H9 (cell line): ENCODE data around the gene USP3. TPM values are rescaled to one million over a fixed set of nuclear protein-coding genes. Genes with fewer than 3 reads are reported as not detected.

ENCODE experiments used
- DNase-seq: peaks from one replicate; pipeline ENCODE4 v3.0.0-alpha.2; 2017
- H2AFZ ChIP-seq: one replicate; pipeline ENCODE4 v1.6.1; 2013; ENCODE audit warnings: mild to moderate bottlenecking, low read length, control low read depth, moderate library complexity
- H2AK5ac ChIP-seq: 2 replicates; pipeline ENCODE4 v1.6.1; 2013; ENCODE audit warnings: low read length, control low read depth, mixed read lengths; ENCODE audit not compliant: insufficient read length
- H2BK120ac ChIP-seq: one replicate; pipeline ENCODE4 v1.6.1; 2013; ENCODE audit warnings: low read depth, mild to moderate bottlenecking, low read length, control low read depth, inconsistent platforms; ENCODE audit not compliant: poor library complexity, severe bottlenecking
- H2BK12ac ChIP-seq: 2 replicates; pipeline ENCODE4 v1.6.1; 2013; ENCODE audit warnings: low read length, control low read depth, mixed read lengths, low read depth; ENCODE audit not compliant: insufficient read length
- H2BK15ac ChIP-seq: 2 replicates; pipeline ENCODE4 v1.6.1; 2013; ENCODE audit warnings: low read depth, low read length, control low read depth
- H2BK20ac ChIP-seq: one replicate; pipeline ENCODE4 v1.6.1; 2013; ENCODE audit warnings: low read depth, mild to moderate bottlenecking, low read length, control low read depth, inconsistent platforms; ENCODE audit not compliant: poor library complexity, severe bottlenecking
- H2BK5ac ChIP-seq: 2 replicates; pipeline ENCODE4 v1.6.1; 2013; ENCODE audit warnings: low read length, control low read depth, mixed read lengths; ENCODE audit not compliant: insufficient read length
- H3K14ac ChIP-seq: 2 replicates; pipeline ENCODE4 v1.6.1; 2013; ENCODE audit warnings: low read length, control low read depth; ENCODE audit not compliant: insufficient read depth
- H3K18ac ChIP-seq: 2 replicates; pipeline ENCODE4 v1.6.1; 2013; ENCODE audit warnings: low read depth, mild to moderate bottlenecking, mixed read lengths, low read length, control low read depth; ENCODE audit not compliant: insufficient read length
- H3K23ac ChIP-seq: 2 replicates; pipeline ENCODE4 v1.6.1; 2013; ENCODE audit warnings: low read length, control low read depth, mixed read lengths, low read depth; ENCODE audit not compliant: insufficient read length
- H3K23me2 ChIP-seq: 2 replicates; pipeline ENCODE4 v1.6.1; 2013; ENCODE audit warnings: low read depth, mild to moderate bottlenecking, mixed read lengths, low read length, control low read depth; ENCODE audit not compliant: insufficient read length, poor library complexity, severe bottlenecking
- H3K27ac ChIP-seq: 2 replicates; pipeline ENCODE4 v1.5.1; 2013; ENCODE audit warnings: low read length, control low read depth, mixed read lengths, low read depth; ENCODE audit not compliant: insufficient read length
- H3K27me3 ChIP-seq: 2 replicates; pipeline ENCODE4 v1.6.1; 2013; ENCODE audit warnings: low read length, control low read depth, inconsistent platforms; ENCODE audit not compliant: insufficient read depth
- H3K4ac ChIP-seq: 2 replicates; pipeline ENCODE4 v1.6.1; 2013; ENCODE audit warnings: low read depth, mild to moderate bottlenecking, control low read depth, inconsistent platforms, low read length, moderate library complexity
- H3K4me1 ChIP-seq: 2 replicates; pipeline ENCODE4 v1.6.1; 2013; ENCODE audit warnings: low read length, control low read depth, inconsistent platforms; ENCODE audit not compliant: insufficient read depth
- H3K4me2 ChIP-seq: 2 replicates; pipeline ENCODE4 v1.6.1; 2013; ENCODE audit warnings: low read length, control low read depth, mixed read lengths; ENCODE audit not compliant: insufficient read length, insufficient read depth
- H3K56ac ChIP-seq: 2 replicates; pipeline ENCODE4 v1.6.1; 2013; ENCODE audit warnings: low read depth, mild to moderate bottlenecking, mixed read lengths, low read length, control low read depth; ENCODE audit not compliant: insufficient read length
- H3K79me1 ChIP-seq: 2 replicates; pipeline ENCODE4 v1.6.1; 2013; ENCODE audit warnings: low read depth, mild to moderate bottlenecking, moderate library complexity, low read length, control low read depth, inconsistent platforms; ENCODE audit not compliant: insufficient read depth, poor library complexity, severe bottlenecking
- H3K79me2 ChIP-seq: 2 replicates; pipeline ENCODE4 v1.6.1; 2013; ENCODE audit warnings: low read length, control low read depth, inconsistent platforms; ENCODE audit not compliant: insufficient read depth
- H3K9ac ChIP-seq: 2 replicates; pipeline ENCODE4 v1.6.1; 2013; ENCODE audit warnings: low read length, control low read depth, mixed read lengths; ENCODE audit not compliant: insufficient read length; ENCODE audit errors: extremely low read depth
- H3K9me3 ChIP-seq: one replicate; pipeline ENCODE4 v1.6.1; 2013; ENCODE audit warnings: low read depth, low read length, inconsistent platforms; ENCODE audit not compliant: control insufficient read depth
- H3T11ph ChIP-seq: one replicate; pipeline ENCODE4 v1.6.1; 2013; ENCODE audit warnings: mild to moderate bottlenecking, low read length, control low read depth, inconsistent platforms
- H4K20me1 ChIP-seq: one replicate; pipeline ENCODE4 v1.6.1; 2013; ENCODE audit not compliant: control insufficient read depth, insufficient read length, insufficient read depth
- H4K5ac ChIP-seq: 2 replicates; pipeline ENCODE4 v1.6.1; 2013; ENCODE audit warnings: low read depth, mild to moderate bottlenecking, mixed read lengths, low read length, control low read depth; ENCODE audit not compliant: insufficient read length
- H4K8ac ChIP-seq: replicated peaks from 2 replicates; pipeline ENCODE4 v1.6.1; 2013; ENCODE audit warnings: low read length, control low read depth, mixed read lengths, low read depth; ENCODE audit not compliant: insufficient read length
- H4K91ac ChIP-seq: 2 replicates; pipeline ENCODE4 v1.6.1; 2013; ENCODE audit warnings: low read depth, mild to moderate bottlenecking, moderate library complexity, mixed read lengths, low read length, control low read depth; ENCODE audit not compliant: insufficient read length
- H3K27ac Mint-ChIP-seq, 3 experiments: 2 replicates in 2 of 3; 3 replicates in 1 of 3; pipeline ENCODE4 v1.8.0; 2020 to 2021; ENCODE audit warnings: mixed read lengths in 3 of 3, mild to moderate bottlenecking in 1 of 3, moderate library complexity in 1 of 3
- H3K27me3 Mint-ChIP-seq: 2 replicates; pipeline ENCODE4 v1.8.0; 2021; ENCODE audit warnings: low read depth, mild to moderate bottlenecking, moderate library complexity, mixed read lengths
- H3K36me3 Mint-ChIP-seq, 3 experiments: 2 replicates in 2 of 3; 3 replicates in 1 of 3; pipeline ENCODE4 v1.8.0; 2020 to 2021; ENCODE audit warnings: low read depth in 3 of 3, mixed read lengths in 3 of 3; ENCODE audit not compliant: insufficient read depth in 1 of 3
- H3K4me1 Mint-ChIP-seq, 2 experiments: 2 replicates each; pipeline ENCODE4 v1.8.0; 2020; ENCODE audit warnings: mixed read lengths in 2 of 2
- H3K4me3 Mint-ChIP-seq, 2 experiments: 2 replicates in 1 of 2; 3 replicates in 1 of 2; pipeline ENCODE4 v1.8.0; 2020 to 2021; ENCODE audit warnings: mild to moderate bottlenecking in 2 of 2, mixed read lengths in 2 of 2, moderate library complexity in 1 of 2
- H3K9me3 Mint-ChIP-seq, 2 experiments: 2 replicates in 1 of 2; 3 replicates in 1 of 2; pipeline ENCODE4 v1.8.0; 2020; ENCODE audit warnings: mild to moderate bottlenecking in 2 of 2, mixed read lengths in 2 of 2, moderate library complexity in 1 of 2
- WGBS: extraction: QIAGEN DNeasy Blood & Tissue Kit; methylation state at CpG from one replicate; pipeline ENCODE4 v1.1.7; 2013; ENCODE audit warnings: missing lambda C conversion rate, low lambda C conversion rate, mixed read lengths; ENCODE audit not compliant: insufficient read length; ENCODE audit errors: extremely low coverage; 5-methylcytosine and 5-hydroxymethylcytosine counted together
- total RNA-seq: library from RNA; stranded (reverse); gene quantifications from 2 replicates; pipeline ENCODE4 v1.2.1, GENCODE V29; 2021
- TF ChIP-seq, protein P1 (sequence below): fragments of 200-600 bp; sonication (generic); conservative IDR thresholded peaks from 3 replicates; pipeline ENCODE4 v1.8.0; 2021; ENCODE audit warnings: antibody characterized with exemption, mild to moderate bottlenecking

The USP3 gene
- total RNA-seq, 1 experiment from 2014 or later: 14.2 TPM

DNA sequence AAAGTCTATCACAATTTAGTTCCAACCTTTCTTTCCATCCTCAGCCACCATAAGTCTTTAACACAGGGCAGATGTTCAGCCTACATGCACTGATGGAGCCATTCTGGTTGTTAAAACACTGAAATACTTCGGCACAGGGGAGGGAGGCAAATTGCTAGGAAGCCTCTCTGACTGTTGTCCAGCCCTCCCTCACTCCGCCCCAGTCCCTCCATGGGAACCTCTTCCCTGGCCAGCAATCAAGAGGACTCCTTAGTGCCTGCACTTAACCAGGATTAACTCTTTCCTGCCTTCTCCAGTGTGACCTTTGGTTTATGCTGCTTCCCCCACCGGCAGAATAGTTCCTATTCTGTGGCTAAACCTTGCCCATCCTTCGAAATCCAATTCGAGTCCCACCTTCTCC lies 47.0 kb upstream of the USP3 start:
- no peak overlapping the region for H3K27ac Mint-ChIP-seq
- no peak overlapping the region for H2AFZ ChIP-seq
- peaks cover 19 to 22% of the 10 kb centered on the region in 2 experiments for H3K9me3 Mint-ChIP-seq
- no peaks in the 10 kb centered on the region for H3K79me1 ChIP-seq
- H2AK5ac ChIP-seq: no peak overlapping the region
- H2BK12ac ChIP-seq: no peak overlapping the region
- H3K27ac ChIP-seq: no peak overlapping the region
- peaks cover 18 to 19% of the 10 kb centered on the region in 2 experiments for H3K4me1 Mint-ChIP-seq
- no peak overlapping the region for H3K23ac ChIP-seq
- H3K4me2 ChIP-seq: no peak overlapping the region
- peaks cover 15% of the 10 kb centered on the region for H3K27me3 Mint-ChIP-seq
- no peak overlapping the region for H4K8ac ChIP-seq
- H3K14ac ChIP-seq: no peak overlapping the region
- no peak for DNase-seq
- no peak overlapping the region for H4K5ac ChIP-seq
- TF ChIP-seq, protein P1, sequence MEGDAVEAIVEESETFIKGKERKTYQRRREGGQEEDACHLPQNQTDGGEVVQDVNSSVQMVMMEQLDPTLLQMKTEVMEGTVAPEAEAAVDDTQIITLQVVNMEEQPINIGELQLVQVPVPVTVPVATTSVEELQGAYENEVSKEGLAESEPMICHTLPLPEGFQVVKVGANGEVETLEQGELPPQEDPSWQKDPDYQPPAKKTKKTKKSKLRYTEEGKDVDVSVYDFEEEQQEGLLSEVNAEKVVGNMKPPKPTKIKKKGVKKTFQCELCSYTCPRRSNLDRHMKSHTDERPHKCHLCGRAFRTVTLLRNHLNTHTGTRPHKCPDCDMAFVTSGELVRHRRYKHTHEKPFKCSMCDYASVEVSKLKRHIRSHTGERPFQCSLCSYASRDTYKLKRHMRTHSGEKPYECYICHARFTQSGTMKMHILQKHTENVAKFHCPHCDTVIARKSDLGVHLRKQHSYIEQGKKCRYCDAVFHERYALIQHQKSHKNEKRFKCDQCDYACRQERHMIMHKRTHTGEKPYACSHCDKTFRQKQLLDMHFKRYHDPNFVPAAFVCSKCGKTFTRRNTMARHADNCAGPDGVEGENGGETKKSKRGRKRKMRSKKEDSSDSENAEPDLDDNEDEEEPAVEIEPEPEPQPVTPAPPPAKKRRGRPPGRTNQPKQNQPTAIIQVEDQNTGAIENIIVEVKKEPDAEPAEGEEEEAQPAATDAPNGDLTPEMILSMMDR: no peak
- H3K79me2 ChIP-seq: no peaks in the 10 kb centered on the region
- H4K20me1 ChIP-seq: no peaks in the 10 kb centered on the region
- H3K4me3 Mint-ChIP-seq: no peak overlapping the region
- H3K9ac ChIP-seq: no peak overlapping the region
- H3K56ac ChIP-seq: no peak overlapping the region
- no CpG with 5 or more reads among the region's 5 CpGs for WGBS
- H2BK5ac ChIP-seq: no peak overlapping the region
- peaks cover 6 to 22% (median 7%) of the 10 kb centered on the region in 3 experiments for H3K36me3 Mint-ChIP-seq
- no peaks in the 10 kb centered on the region for H3K4me1 ChIP-seq
- no peak overlapping the region for H2BK120ac ChIP-seq
- H3K9me3 ChIP-seq: no peaks in the 10 kb centered on the region
- no peaks in the 10 kb centered on the region; the same call in 1 of the 2 replicates for H3K27me3 ChIP-seq
- H3T11ph ChIP-seq: no peak overlapping the region
- H2BK15ac ChIP-seq: no peak overlapping the region
- no peak overlapping the region for H4K91ac ChIP-seq
- no peak overlapping the region for H3K18ac ChIP-seq
- no peak overlapping the region for H2BK20ac ChIP-seq
- no peak overlapping the region for H3K4ac ChIP-seq
- H3K23me2 ChIP-seq: no peaks in the 10 kb centered on the region
